Stomach (tissue), 4 donors: ENCODE measurements around the gene C11orf98.

Experiments
- EP300 ChIP-seq: sonication (generic); formaldehyde crosslinking; IDR thresholded peaks from one replicate; pipeline ENCODE4 v1.6.1; 2017; ENCODE audit warnings: antibody characterized with exemption
- POLR2A ChIP-seq, 4 donors: fragments of 450-650 bp; IDR thresholded peaks; one replicate each; pipeline ENCODE4 v1.6.1; 2016; ENCODE audit warnings: antibody characterized with exemption in 4 of 4, control low read depth in 2 of 4, mild to moderate bottlenecking in 1 of 4, moderate library complexity in 1 of 4
- POLR2AphosphoS5 ChIP-seq, 3 donors: sonication (generic); formaldehyde crosslinking; IDR thresholded peaks; one replicate each; pipeline ENCODE4 v1.6.1; 2016; ENCODE audit warnings: antibody characterized with exemption in 3 of 3
- TF ChIP-seq, protein P1 (sequence below), 7 experiments: fragments of 450-650 bp in 4 of 7; fragments of 200-600 bp in 3 of 7; sonication (generic) in 3 of 7; IDR thresholded peaks; one replicate each; pipeline ENCODE4 v1.5.1; 2016 to 2019; ENCODE audit warnings: antibody characterized with exemption in 7 of 7, control low read depth in 2 of 7, mild to moderate bottlenecking in 1 of 7

DNA sequence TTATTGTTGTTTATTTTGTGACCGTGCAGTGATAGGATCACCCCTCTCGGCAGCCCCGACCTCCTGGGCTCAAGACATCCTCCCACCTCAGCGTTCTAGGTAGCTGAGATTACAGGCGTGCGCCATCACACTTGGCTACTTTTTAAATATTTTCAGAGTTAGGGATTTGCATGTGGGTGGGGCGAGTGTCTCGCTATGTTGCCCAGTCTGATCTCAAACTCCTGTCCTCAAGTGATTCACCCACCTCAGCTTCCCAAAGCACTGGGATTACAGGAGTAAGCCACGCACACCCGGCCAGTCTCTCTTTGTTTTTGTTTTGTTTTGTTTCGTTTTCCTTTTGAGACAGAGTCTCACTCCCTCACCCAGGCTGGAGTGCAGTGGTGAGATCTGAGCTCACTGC lies 10.7 kb downstream of the C11orf98 start:
- TF ChIP-seq, protein P1, sequence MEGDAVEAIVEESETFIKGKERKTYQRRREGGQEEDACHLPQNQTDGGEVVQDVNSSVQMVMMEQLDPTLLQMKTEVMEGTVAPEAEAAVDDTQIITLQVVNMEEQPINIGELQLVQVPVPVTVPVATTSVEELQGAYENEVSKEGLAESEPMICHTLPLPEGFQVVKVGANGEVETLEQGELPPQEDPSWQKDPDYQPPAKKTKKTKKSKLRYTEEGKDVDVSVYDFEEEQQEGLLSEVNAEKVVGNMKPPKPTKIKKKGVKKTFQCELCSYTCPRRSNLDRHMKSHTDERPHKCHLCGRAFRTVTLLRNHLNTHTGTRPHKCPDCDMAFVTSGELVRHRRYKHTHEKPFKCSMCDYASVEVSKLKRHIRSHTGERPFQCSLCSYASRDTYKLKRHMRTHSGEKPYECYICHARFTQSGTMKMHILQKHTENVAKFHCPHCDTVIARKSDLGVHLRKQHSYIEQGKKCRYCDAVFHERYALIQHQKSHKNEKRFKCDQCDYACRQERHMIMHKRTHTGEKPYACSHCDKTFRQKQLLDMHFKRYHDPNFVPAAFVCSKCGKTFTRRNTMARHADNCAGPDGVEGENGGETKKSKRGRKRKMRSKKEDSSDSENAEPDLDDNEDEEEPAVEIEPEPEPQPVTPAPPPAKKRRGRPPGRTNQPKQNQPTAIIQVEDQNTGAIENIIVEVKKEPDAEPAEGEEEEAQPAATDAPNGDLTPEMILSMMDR (IDR thresholded peaks at IDR 0.05): no peak
- TF ChIP-seq POLR2A (IDR thresholded peaks at IDR 0.05) (no peak), POLR2AphosphoS5 (IDR thresholded peaks at IDR 0.05) (no peak), EP300 (no peak)
